Measurements from ENCODE around the gene FOXD3.

GRCh38 chr1:63294803-63295594 is 27.4 kb upstream of the FOXD3 start:
- TF ChIP-seq POLR2A (IDR thresholded peaks at IDR 0.05; ENCODE audit: low read depth, low read length) (no peak), TAF1 (IDR thresholded peaks at IDR 0.05; ENCODE audit: low read depth, low read length) (no peak), POLR2AphosphoS5 (IDR thresholded peaks at IDR 0.05; ENCODE audit: low read depth, low read length) (no peak), PAX5 (IDR thresholded peaks at IDR 0.05; ENCODE audit: insufficient read depth, low read length, severe bottlenecking) (no peak)
